H1 (cell line): ENCODE results near the gene RTKN. TPM values are rescaled to one million over a fixed set of nuclear protein-coding genes. Genes with fewer than 3 reads are reported as not detected.

Experiments used
- CTCF ChIA-PET: fragments of 300-600 bp; sonication (Branson Sonifier 250); formaldehyde crosslinking; loops from one replicate; lab custom pipeline; 2021; ENCODE audit not compliant: partially characterized antibody; lab: Charles Lee
- POLR2A ChIA-PET: fragments of 300-600 bp; sonication (Branson Sonifier 250); formaldehyde crosslinking; loops from one replicate; lab custom pipeline; 2021; ENCODE audit warnings: inconsistent platforms; ENCODE audit not compliant: partially characterized antibody; lab: Charles Lee
- DNase-seq, 2 experiments: peaks; one replicate each; pipeline versions ENCODE4 v3.0.0 to v3.0.0-alpha.2; 2010 to 2022; ENCODE audit warnings: low spot score in 2 of 2, low read depth in 1 of 2, mixed read lengths in 1 of 2
- FAIRE-seq: peaks from 2 replicates; lab custom pipeline; 2011; peaks lifted over from hg19 to GRCh38; lab: Jason Lieb, UNC
- H2AFZ ChIP-seq: 2 replicates; pipeline ENCODE4 v1.8.1; 2012; ENCODE audit warnings: low read length, inconsistent platforms
- H2AK5ac ChIP-seq: 2 replicates; pipeline ENCODE4 v1.6.1; 2013; ENCODE audit warnings: low read depth, low read length
- H2BK120ac ChIP-seq: replicated peaks from 2 replicates; pipeline ENCODE3; 2013; ENCODE audit warnings: low read depth, low read length, inconsistent platforms
- H2BK12ac ChIP-seq: 2 replicates; pipeline ENCODE4 v1.6.1; 2013; ENCODE audit warnings: low read depth, low read length
- H2BK15ac ChIP-seq: 2 replicates; pipeline ENCODE4 v1.6.1; 2013; ENCODE audit warnings: low read length
- H2BK20ac ChIP-seq: 2 replicates; pipeline ENCODE4 v1.6.1; 2013; ENCODE audit warnings: low read length
- H2BK5ac ChIP-seq: 2 replicates; pipeline ENCODE4 v1.6.1; 2013; ENCODE audit warnings: low read depth, low read length
- H3K14ac ChIP-seq: 2 replicates; pipeline ENCODE4 v1.6.1; 2013; ENCODE audit warnings: inconsistent platforms; ENCODE audit not compliant: insufficient read length
- H3K18ac ChIP-seq: 2 replicates; pipeline ENCODE4 v1.6.1; 2013; ENCODE audit warnings: low read length; ENCODE audit errors: extremely low read depth
- H3K23ac ChIP-seq: 2 replicates; pipeline ENCODE4 v1.6.1; 2013; ENCODE audit warnings: inconsistent platforms; ENCODE audit not compliant: insufficient read length
- H3K23me2 ChIP-seq: 2 replicates; pipeline ENCODE4 v1.6.1; 2013; ENCODE audit warnings: low read depth, low read length
- H3K27ac ChIP-seq: 2 replicates; pipeline ENCODE4 v1.6.1; 2011; ENCODE audit warnings: low read depth, low read length, inconsistent platforms
- H3K27me3 ChIP-seq, 4 experiments: replicated peaks in 1 of 4; 1 replicate in 1 of 4; 2 replicates in 3 of 4; pipeline versions ENCODE4 v1.6.1 to v1.8.1; 2011 to 2013; ENCODE audit warnings: low read length in 3 of 4, mild to moderate bottlenecking in 3 of 4, inconsistent platforms in 2 of 4, mixed read lengths in 2 of 4, moderate library complexity in 1 of 4; ENCODE audit not compliant: control insufficient read depth in 3 of 4, insufficient read depth in 3 of 4; ENCODE audit errors: extremely low read depth in 1 of 4
- H3K36me3 ChIP-seq, 4 experiments: 2 replicates each; pipeline versions ENCODE4 v1.6.1 to v1.8.1; 2011 to 2013; ENCODE audit warnings: mild to moderate bottlenecking in 4 of 4, low read length in 3 of 4, moderate library complexity in 2 of 4, control low read depth in 1 of 4, inconsistent platforms in 1 of 4; ENCODE audit not compliant: insufficient read depth in 4 of 4, control insufficient read depth in 2 of 4
- H3K4ac ChIP-seq: replicated peaks from 2 replicates; pipeline ENCODE3; 2013; ENCODE audit warnings: low read length, low read depth, mixed read lengths, inconsistent platforms; ENCODE audit not compliant: insufficient read length
- H3K4me1 ChIP-seq, 4 experiments: replicated peaks in 1 of 4; 1 replicate in 1 of 4; 2 replicates in 3 of 4; pipeline versions ENCODE4 v1.6.1 to v1.8.1; 2011 to 2013; ENCODE audit warnings: low read length in 3 of 4, inconsistent platforms in 2 of 4, mixed read lengths in 1 of 4; ENCODE audit not compliant: insufficient read depth in 4 of 4, control insufficient read depth in 3 of 4
- H3K4me2 ChIP-seq, 2 experiments: 2 replicates each; pipeline versions ENCODE4 v1.6.1 to v1.8.1; 2011 to 2013; ENCODE audit warnings: low read depth in 2 of 2, low read length in 2 of 2, control low read depth in 1 of 2, inconsistent platforms in 1 of 2, mild to moderate bottlenecking in 1 of 2; ENCODE audit not compliant: insufficient read depth in 1 of 2
- H3K4me3 ChIP-seq, 4 experiments: fragments of 200-600, 300-600 bp in 1 of 4; sonication (generic), shearing (Covaris generic), sonication (Bioruptor Twin) in 1 of 4; 2 replicates each; pipeline versions ENCODE4 v1.5.1 to v1.8.1; 2011 to 2016; ENCODE audit warnings: low read length in 4 of 4, low read depth in 3 of 4, control low read depth in 2 of 4, inconsistent platforms in 2 of 4, mild to moderate bottlenecking in 2 of 4, mixed read lengths in 1 of 4, moderate library complexity in 1 of 4; ENCODE audit not compliant: insufficient read depth in 2 of 4; ENCODE audit errors: extremely low read depth in 1 of 4
- H3K56ac ChIP-seq: replicated peaks from 2 replicates; pipeline ENCODE3; 2013; ENCODE audit warnings: low read depth, mild to moderate bottlenecking, mixed read lengths, low read length, inconsistent platforms; ENCODE audit not compliant: insufficient read length
- H3K79me1 ChIP-seq: 2 replicates; pipeline ENCODE4 v1.6.1; 2013; ENCODE audit warnings: low read depth, low read length, control low read depth
- H3K79me2 ChIP-seq, 2 experiments: 2 replicates each; pipeline versions ENCODE4 v1.6.1 to v1.8.1; 2012 to 2013; ENCODE audit warnings: low read length in 2 of 2, mild to moderate bottlenecking in 2 of 2, inconsistent platforms in 1 of 2; ENCODE audit not compliant: insufficient read depth in 2 of 2, control insufficient read depth in 1 of 2
- H3K9ac ChIP-seq, 4 experiments: replicated peaks in 1 of 4; 1 replicate in 1 of 4; 2 replicates in 3 of 4; pipeline versions ENCODE4 v1.6.1 to v1.8.1; 2011 to 2013; ENCODE audit warnings: low read depth in 3 of 4, low read length in 3 of 4, control low read depth in 2 of 4, mild to moderate bottlenecking in 2 of 4, moderate library complexity in 2 of 4, inconsistent platforms in 1 of 4; ENCODE audit errors: extremely low read depth in 1 of 4
- H3K9me3 ChIP-seq, 2 experiments: 2 replicates each; pipeline versions ENCODE4 v1.6.1 to v1.8.1; 2012 to 2013; ENCODE audit warnings: mild to moderate bottlenecking in 2 of 2, moderate library complexity in 2 of 2, control low read depth in 1 of 2, inconsistent platforms in 1 of 2, low read depth in 1 of 2, low read length in 1 of 2, mixed read lengths in 1 of 2; ENCODE audit not compliant: insufficient read depth in 2 of 2
- H4K20me1 ChIP-seq, 2 experiments: replicated peaks in 1 of 2; 2 replicates each; pipeline versions ENCODE3 to v1.8.1; 2011 to 2013; ENCODE audit warnings: inconsistent platforms in 2 of 2, low read length in 2 of 2, mild to moderate bottlenecking in 1 of 2; ENCODE audit not compliant: insufficient read depth in 2 of 2, control insufficient read depth in 1 of 2
- H4K5ac ChIP-seq: 2 replicates; pipeline ENCODE4 v1.6.1; 2013; ENCODE audit warnings: low read length, low read depth, mixed read lengths, inconsistent platforms; ENCODE audit not compliant: insufficient read length
- H4K8ac ChIP-seq: 2 replicates; pipeline ENCODE4 v1.8.0; 2013; ENCODE audit warnings: mild to moderate bottlenecking, moderate library complexity, low read length, inconsistent platforms; ENCODE audit not compliant: insufficient read depth; ENCODE audit errors: extremely low read depth
- H4K91ac ChIP-seq: replicated peaks from 2 replicates; pipeline ENCODE3; 2013; ENCODE audit warnings: low read length, mixed read lengths, inconsistent platforms; ENCODE audit not compliant: insufficient read length
- BCL11A ChIP-seq, 2 experiments: IDR thresholded peaks; one replicate each; pipeline ENCODE4 v1.6.1; 2011; ENCODE audit warnings: low read depth in 2 of 2, low read length in 2 of 2, mild to moderate bottlenecking in 2 of 2
- CREB1 ChIP-seq: IDR thresholded peaks from 2 replicates; pipeline ENCODE4 v1.6.1; 2012; ENCODE audit warnings: inconsistent platforms
- EZH2 ChIP-seq: fragments of 200-600 bp; sonication (generic); IDR thresholded peaks from 2 replicates; pipeline ENCODE4 v1.7.1; 2012; ENCODE audit warnings: low read depth, mild to moderate bottlenecking, moderate library complexity, low read length, inconsistent platforms; ENCODE audit not compliant: severe bottlenecking
- KDM1A ChIP-seq: fragments of 200-600, 300-600 bp; sonication (generic); IDR thresholded peaks from 2 replicates; pipeline ENCODE4 v1.7.1; 2016; ENCODE audit warnings: mild to moderate bottlenecking, low read length, borderline replicate concordance
- MAFK ChIP-seq: IDR thresholded peaks from 2 replicates; pipeline ENCODE4 v1.6.1; 2012; ENCODE audit warnings: low read depth, mild to moderate bottlenecking, improper control_type of control experiment, low read length
- POLR2A ChIP-seq, 2 experiments: IDR thresholded peaks; 1 replicate in 1 of 2; 2 replicates in 1 of 2; pipeline ENCODE4 v1.6.1; 2011; ENCODE audit warnings: low read depth in 2 of 2, low read length in 2 of 2, mild to moderate bottlenecking in 2 of 2; ENCODE audit errors: control extremely low read depth in 1 of 2
- POLR2AphosphoS5 ChIP-seq: IDR thresholded peaks from 2 replicates; pipeline ENCODE4 v1.6.1; 2011; ENCODE audit warnings: low read depth, low read length
- RNF2 ChIP-seq: fragments of 200-900, 300-1000 bp; sonication (generic); IDR thresholded peaks from 2 replicates; pipeline ENCODE4 v1.7.1; 2016; ENCODE audit warnings: borderline replicate concordance, low read depth, mild to moderate bottlenecking, antibody characterized with exemption, low read length; ENCODE audit not compliant: poor library complexity, severe bottlenecking; ENCODE audit errors: missing control alignments
- SIRT6 ChIP-seq: IDR thresholded peaks from one replicate; pipeline ENCODE4 v1.7.1; 2012; ENCODE audit warnings: low read length, inconsistent platforms
- SP4 ChIP-seq: IDR thresholded peaks from 2 replicates; pipeline ENCODE4 v1.6.1; 2012; ENCODE audit warnings: low read length, inconsistent platforms
- TCF12 ChIP-seq: IDR thresholded peaks from 2 replicates; pipeline ENCODE4 v1.6.1; 2011; ENCODE audit warnings: low read depth, mild to moderate bottlenecking, low read length
- WGBS, 2 experiments: shearing (Covaris generic) in 1 of 2; methylation state at CpG; one replicate each; pipeline versions ENCODE4 v1.1.6 to v1.1.7; 2013 to 2015; ENCODE audit warnings: low lambda C conversion rate in 2 of 2, mixed read lengths in 2 of 2, inconsistent platforms in 1 of 2, low coverage in 1 of 2, missing lambda C conversion rate in 1 of 2; ENCODE audit not compliant: insufficient replicate concordance in 2 of 2, insufficient coverage in 1 of 2, insufficient read length in 1 of 2; ENCODE audit errors: extremely low coverage in 1 of 2, missing lambda C conversion rate in 1 of 2; 5-methylcytosine and 5-hydroxymethylcytosine counted together
- polyA plus RNA-seq, 7 experiments: library from polyadenylated mRNA; depleted of rRNA in 3 of 7; stranded (reverse) in 5 of 7; unstranded in 2 of 7; fragments of >200 nt in 5 of 7; fragments of 200-250 nt in 2 of 7; gene quantifications; 1 replicate in 5 of 7; 2 replicates in 1 of 7; 4 replicates in 1 of 7; pipeline versions ENCODE4 v1.2.1 to v1.2.3, GENCODE V29; 2011 to 2013; ENCODE audit warnings: missing spikeins in 2 of 7, mixed read lengths in 2 of 7
- total RNA-seq: library from RNA; stranded (reverse); fragmentation: NEBNext Ultra II Directional; extraction: Animal tissue kit (Norgen Biotek cat#: 25700); gene quantifications from 2 replicates; pipeline ENCODE4 v1.2.1, GENCODE V29; 2021

RTKN gene
- total and polyA plus RNA-seq, 2 of the 8 experiments (the other 6 are each of a cell fraction or from before 2014, with no cell fraction given), result 40.2 to 54.1 TPM

- H3K36me3 ChIP-seq, result peaks cover 0 to 5% (median 1%) of the 10 kb centered on the region in 4 experiments; a peak in 1 of 8 replicates
- peak overlapping the region in 2 of 4 experiments; percentile 77; a peak in 2 of 7 replicates for H3K9ac ChIP-seq
- no peak overlapping the region for H3K14ac ChIP-seq
- H3K27me3 ChIP-seq, result no peaks in the 10 kb centered on the region; a peak in 1 of 7 replicates
- POLR2A ChIA-PET, result interaction anchor here (0.7 to 3.9 kb wide), 11 partner anchors 8 to 74 kb away, joined by 3 to 66 read pairs (median 15); partner anchors contain the start of genes C2orf81, CCDC142, INO80B and TTC31
- no peak overlapping the region for H3K56ac ChIP-seq
- H3K27ac ChIP-seq, result no peak overlapping the region
- H2BK120ac ChIP-seq, result no peak overlapping the region
- no peaks in the 10 kb centered on the region for H3K9me3 ChIP-seq
- H4K8ac ChIP-seq, result no peak overlapping the region
- H3K4me3 ChIP-seq, result peak overlapping the region; percentile 69 to 90 (median 80); a peak in 5 of 8 replicates
- no peak overlapping the region for H4K91ac ChIP-seq
- 79% methylated on average over 2 of the region's 3 CpGs; no CpG with 5 or more reads in 1 of the 2 experiments for WGBS, 2 experiments
- peaks cover 6 to 14% of the 10 kb centered on the region in 2 experiments for H4K20me1 ChIP-seq
- TF ChIP-seq MAFK (no peak), POLR2AphosphoS5 (no peak), TCF12 (no peak), POLR2A (IDR thresholded peaks at IDR 0.05; ENCODE audit: control extremely low read depth in 1 of 2, low read depth in 2 of 2, low read length in 2 of 2) (no peak), RNF2 (no peak), SIRT6 (no peak), BCL11A (IDR thresholded peaks at IDR 0.05; ENCODE audit: low read depth in 2 of 2, low read length in 2 of 2) (no peak), EZH2 (no peak), KDM1A (no peak), SP4 (no peak), CREB1 (no peak)
- TF ChIP-seq, all 59 proteins: peak for 0
- Histone ChIP-seq H2BK15ac (no peak overlapping the region), H3K4me2 (peak overlapping the region; percentile 68 to 92), H3K4me1 (peaks cover 4 to 24% (median 17%) of the 10 kb centered on the region in 4 experiments; a peak in 6 of 7 replicates), H2BK12ac (peak overlapping the region; percentile 62; the same call in 1 of the 2 replicates), H3K79me2 (peaks cover 4 to 44% of the 10 kb centered on the region in 2 experiments; a peak in 2 of 4 replicates), H3K23me2 (peaks cover 6% of the 10 kb centered on the region; the same call in 1 of the 2 replicates), H2AFZ (no peak overlapping the region), H3K23ac (no peak overlapping the region), H4K5ac (no peak overlapping the region), H3K79me1 (peaks cover 22% of the 10 kb centered on the region), H2BK20ac (no peak overlapping the region), H2BK5ac (no peak overlapping the region), H3K18ac (no peak overlapping the region), H3K4ac (no peak overlapping the region), H2AK5ac (no peak overlapping the region)
- CTCF ChIA-PET, result interaction anchor here (0.8 to 3.1 kb wide), 11 partner anchors 8 to 136 kb away, joined by 3 to 16 read pairs (median 3); partner anchors contain the start of gene WBP1
- FAIRE-seq, result no peak
- DNase-seq, result no peak
These were observed 2.4 kb downstream of the RTKN start for GRCh38 chr2:74439373-74439772.
